LNCaP clone FGC (cell line): ENCODE results near the gene FBXL4.

Experiments used
- DNase-seq: peaks from one replicate; pipeline ENCODE4 v3.0.0-alpha.2; 2011; ENCODE audit warnings: low read depth
- H3K4me3 ChIP-seq: 2 replicates; pipeline ENCODE4 v1.5.1; 2011; ENCODE audit warnings: mild to moderate bottlenecking, low read depth, low read length, control low read depth
- CTCF ChIP-seq: IDR thresholded peaks from 2 replicates; pipeline ENCODE4 v1.5.1; 2012; ENCODE audit warnings: mild to moderate bottlenecking; ENCODE audit not compliant: control insufficient read depth, insufficient read depth; ENCODE audit errors: extremely low read depth

FBXL4 gene

GRCh38 chr6:98941319-98941718 is 6.4 kb downstream of the FBXL4 start:
- DNase-seq = no peak
- no peak overlapping the region for H3K4me3 ChIP-seq
- TF ChIP-seq CTCF = no peak

GRCh38 chr6:98937351-98937750 is 10.4 kb downstream of the FBXL4 start:
- no peak overlapping the region for H3K4me3 ChIP-seq
- TF ChIP-seq CTCF = no peak
- no peak for DNase-seq

- H3K4me3 ChIP-seq = no peak overlapping the region
- no peak for TF ChIP-seq CTCF
- DNase-seq = no peak
These were observed 15.4 kb downstream of the FBXL4 start for GRCh38 chr6:98932381-98932780.

GRCh38 chr6:98931696-98932095 is 16.1 kb downstream of the FBXL4 start:
- H3K4me3 ChIP-seq = no peak overlapping the region
- no peak for DNase-seq
- no peak for TF ChIP-seq CTCF

- no peak overlapping the region for H3K4me3 ChIP-seq
- no peak for TF ChIP-seq CTCF
- no peak for DNase-seq
These were observed 18.2 kb downstream of the FBXL4 start for GRCh38 chr6:98929498-98930060.

- no peak for TF ChIP-seq CTCF
- H3K4me3 ChIP-seq = no peak overlapping the region
- no peak for DNase-seq
These were observed 19.1 kb downstream of the FBXL4 start for GRCh38 chr6:98928688-98929087.

GRCh38 chr6:98927534-98927933 is 20.2 kb downstream of the FBXL4 start:
- no peak for TF ChIP-seq CTCF
- H3K4me3 ChIP-seq = no peak overlapping the region
- no peak for DNase-seq
